ENCODE results near the gene GEMIN5.
A peak's percentile ranks its signal among the peaks of the same experiment; 100 is the strongest.

DNA sequence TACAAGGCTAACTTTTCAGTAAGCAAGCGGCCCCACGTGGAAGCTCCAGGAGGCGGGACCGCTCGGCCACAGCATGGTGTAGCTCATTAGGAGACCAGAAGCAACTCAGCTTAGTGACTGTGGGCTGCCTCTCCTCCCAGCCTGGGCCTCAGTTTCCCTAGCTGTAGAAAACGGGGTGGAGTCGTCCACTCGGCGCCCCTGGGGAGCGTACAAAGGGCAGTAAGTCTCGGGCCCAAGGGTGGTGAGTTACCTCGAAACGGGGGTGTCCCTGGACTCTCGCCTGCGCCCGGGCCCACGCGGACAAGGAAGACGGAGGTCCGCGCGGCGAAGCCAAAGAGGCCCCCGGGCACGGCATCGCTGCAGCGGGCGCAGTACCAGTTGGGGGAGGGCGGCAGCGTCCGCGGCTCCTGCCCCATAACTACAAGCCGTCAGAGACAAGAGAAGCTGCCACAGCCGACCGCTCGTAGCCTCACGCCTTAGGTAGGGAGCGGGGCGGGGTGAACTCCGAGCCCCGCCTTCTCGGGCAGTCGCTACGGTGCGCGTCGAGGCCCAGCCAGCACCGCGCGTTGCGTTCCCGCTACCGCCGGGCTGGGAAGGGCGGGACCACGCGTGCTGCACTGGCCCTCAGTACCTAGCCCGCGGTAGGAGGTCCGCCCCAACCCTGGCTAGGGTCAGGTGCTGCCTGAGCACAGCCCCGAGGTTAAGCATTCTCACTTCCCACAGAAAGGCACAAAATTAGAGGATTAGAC, at the start of gene GEMIN5:
- TF ChIP-seq CTCF (conservative IDR thresholded peaks at IDR 0.05; ENCODE audit: low read depth in 2 of 2) (no peak), REST (IDR thresholded peaks at IDR 0.05; ENCODE audit: unreplicated experiment) (peak; percentile 16), JUNB (IDR thresholded peaks at IDR 0.05; ENCODE audit: unreplicated experiment) (no peak)

All from GM23338 (cell line).